Fibroblast of villous mesenchyme (primary cell): ENCODE results near the gene PAX5. TPM values are rescaled to one million over a fixed set of nuclear protein-coding genes. Genes with fewer than 3 reads are reported as not detected.

Source experiments
- DNase-seq: peaks from one replicate; pipeline ENCODE4 v3.0.0-alpha.2; 2010; ENCODE audit warnings: low read depth
- H3K4me3 ChIP-seq: 2 replicates; pipeline ENCODE4 v1.5.1; 2011; ENCODE audit warnings: low read depth, mild to moderate bottlenecking, low read length
- total RNA-seq: library from RNA; depleted of rRNA; stranded (reverse); fragments of >200 nt; gene quantifications from 2 replicates; pipeline ENCODE4 v1.2.3, GENCODE V29; 2012
- TF ChIP-seq, protein P1 (sequence below): IDR thresholded peaks from 2 replicates; pipeline ENCODE4 v1.5.1; 2012; ENCODE audit warnings: low read depth, mild to moderate bottlenecking, low read length; ENCODE audit not compliant: insufficient read depth

The PAX5 gene
- total RNA-seq, 1 donor = not detected

DNA sequence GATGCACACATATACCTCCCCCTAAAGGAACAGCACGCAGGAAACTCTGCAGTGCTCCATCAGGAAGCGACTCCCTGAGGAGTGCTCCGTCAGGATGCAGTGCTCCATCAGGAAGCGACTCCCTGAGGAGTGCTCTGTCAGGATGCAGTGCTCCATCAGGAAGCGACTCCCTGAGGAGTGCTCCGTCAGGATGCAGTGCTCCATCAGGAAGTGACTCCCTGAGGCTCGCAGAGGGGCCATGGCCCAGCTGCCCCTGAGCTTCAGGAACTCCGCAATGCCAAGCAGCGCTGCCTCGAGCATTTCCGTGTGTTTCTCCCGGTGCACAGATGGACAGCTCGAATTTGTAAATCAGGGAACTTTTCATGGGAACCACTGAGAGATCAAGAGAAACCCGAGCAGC lies 88.1 kb downstream of the PAX5 start:
- TF ChIP-seq, protein P1, sequence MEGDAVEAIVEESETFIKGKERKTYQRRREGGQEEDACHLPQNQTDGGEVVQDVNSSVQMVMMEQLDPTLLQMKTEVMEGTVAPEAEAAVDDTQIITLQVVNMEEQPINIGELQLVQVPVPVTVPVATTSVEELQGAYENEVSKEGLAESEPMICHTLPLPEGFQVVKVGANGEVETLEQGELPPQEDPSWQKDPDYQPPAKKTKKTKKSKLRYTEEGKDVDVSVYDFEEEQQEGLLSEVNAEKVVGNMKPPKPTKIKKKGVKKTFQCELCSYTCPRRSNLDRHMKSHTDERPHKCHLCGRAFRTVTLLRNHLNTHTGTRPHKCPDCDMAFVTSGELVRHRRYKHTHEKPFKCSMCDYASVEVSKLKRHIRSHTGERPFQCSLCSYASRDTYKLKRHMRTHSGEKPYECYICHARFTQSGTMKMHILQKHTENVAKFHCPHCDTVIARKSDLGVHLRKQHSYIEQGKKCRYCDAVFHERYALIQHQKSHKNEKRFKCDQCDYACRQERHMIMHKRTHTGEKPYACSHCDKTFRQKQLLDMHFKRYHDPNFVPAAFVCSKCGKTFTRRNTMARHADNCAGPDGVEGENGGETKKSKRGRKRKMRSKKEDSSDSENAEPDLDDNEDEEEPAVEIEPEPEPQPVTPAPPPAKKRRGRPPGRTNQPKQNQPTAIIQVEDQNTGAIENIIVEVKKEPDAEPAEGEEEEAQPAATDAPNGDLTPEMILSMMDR = no peak

GRCh38 chr9:36942891-36943290 lies 91.2 kb downstream of the PAX5 start:
- TF ChIP-seq, protein P1 = no peak
- H3K4me3 ChIP-seq = no peak overlapping the region
- DNase-seq = no peak

More for the DNA sequence above, 88.1 kb downstream of the PAX5 start:
- H3K4me3 ChIP-seq = no peak overlapping the region
- no peak for DNase-seq

DNA sequence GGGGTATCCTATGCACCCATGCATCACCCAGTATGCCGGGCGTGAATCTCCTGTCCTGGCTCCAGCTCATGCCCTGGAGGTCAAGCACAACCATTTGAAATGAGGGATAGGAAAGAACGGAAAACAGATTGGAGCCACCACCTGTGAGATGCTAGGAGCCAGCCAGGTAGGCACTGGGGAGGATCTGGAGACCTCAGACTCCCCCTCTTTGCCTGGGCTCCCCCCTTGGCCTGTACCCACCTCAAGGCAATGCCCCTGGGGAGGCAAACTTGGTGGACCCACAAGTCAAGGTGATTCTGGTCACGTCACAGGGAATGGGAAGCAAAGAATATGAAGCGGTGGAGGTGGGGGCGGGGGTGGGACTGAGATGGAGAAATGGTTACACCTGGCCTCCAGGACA lies 92.6 kb downstream of the PAX5 start:
- H3K4me3 ChIP-seq = no peak overlapping the region
- TF ChIP-seq, protein P1 = no peak
- no peak for DNase-seq

DNA sequence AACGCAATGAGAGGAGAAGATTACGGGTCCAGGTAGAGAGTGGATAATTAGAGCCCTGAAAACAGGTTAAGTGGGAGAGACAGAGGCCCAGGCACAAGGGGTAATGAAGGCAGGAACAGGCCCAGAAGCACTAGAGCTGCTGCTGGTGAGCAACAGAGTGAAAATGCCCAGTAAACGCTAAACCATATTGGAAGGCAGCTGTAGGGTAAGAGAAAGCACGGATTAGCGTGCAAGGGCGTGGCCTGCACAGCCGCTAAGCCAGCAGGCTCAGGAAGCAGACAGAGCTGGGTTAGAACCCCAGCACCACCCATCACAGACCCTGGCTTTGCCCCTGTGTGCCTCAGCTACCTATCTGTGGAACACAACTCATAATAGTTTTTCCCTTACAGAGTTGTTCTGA lies 93.2 kb downstream of the PAX5 start:
- TF ChIP-seq, protein P1 = no peak
- no peak overlapping the region for H3K4me3 ChIP-seq
- DNase-seq = no peak

DNA sequence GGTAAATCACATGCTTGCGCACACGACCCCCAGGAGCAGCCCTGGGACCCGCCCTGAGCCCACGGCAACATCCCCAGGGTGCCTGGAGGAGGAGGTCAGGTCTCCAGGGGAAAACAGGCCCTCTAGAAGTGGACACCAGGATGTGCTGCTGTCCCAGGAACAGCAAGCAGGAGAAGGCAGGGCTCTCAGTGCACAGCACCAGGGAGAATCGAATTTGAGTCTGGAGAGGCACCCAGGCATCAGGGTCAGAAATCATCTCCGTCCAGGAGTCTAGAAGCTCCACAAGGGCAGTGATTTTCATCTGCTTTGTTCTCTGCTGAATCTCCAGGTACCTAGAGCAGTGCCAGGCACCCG lies 93.6 kb downstream of the PAX5 start:
- TF ChIP-seq, protein P1 = no peak
- no peak overlapping the region for H3K4me3 ChIP-seq
- no peak for DNase-seq

- DNase-seq = no peak
- TF ChIP-seq, protein P1 = no peak
- no peak overlapping the region for H3K4me3 ChIP-seq
These were observed 94.2 kb downstream of the PAX5 start for GRCh38 chr9:36939655-36940499.

GRCh38 chr9:36939214-36939613 lies 94.9 kb downstream of the PAX5 start:
- DNase-seq = no peak
- TF ChIP-seq, protein P1 = no peak
- no peak overlapping the region for H3K4me3 ChIP-seq
